ENCODE results near the gene NBEAL2.

The NBEAL2 gene

DNA sequence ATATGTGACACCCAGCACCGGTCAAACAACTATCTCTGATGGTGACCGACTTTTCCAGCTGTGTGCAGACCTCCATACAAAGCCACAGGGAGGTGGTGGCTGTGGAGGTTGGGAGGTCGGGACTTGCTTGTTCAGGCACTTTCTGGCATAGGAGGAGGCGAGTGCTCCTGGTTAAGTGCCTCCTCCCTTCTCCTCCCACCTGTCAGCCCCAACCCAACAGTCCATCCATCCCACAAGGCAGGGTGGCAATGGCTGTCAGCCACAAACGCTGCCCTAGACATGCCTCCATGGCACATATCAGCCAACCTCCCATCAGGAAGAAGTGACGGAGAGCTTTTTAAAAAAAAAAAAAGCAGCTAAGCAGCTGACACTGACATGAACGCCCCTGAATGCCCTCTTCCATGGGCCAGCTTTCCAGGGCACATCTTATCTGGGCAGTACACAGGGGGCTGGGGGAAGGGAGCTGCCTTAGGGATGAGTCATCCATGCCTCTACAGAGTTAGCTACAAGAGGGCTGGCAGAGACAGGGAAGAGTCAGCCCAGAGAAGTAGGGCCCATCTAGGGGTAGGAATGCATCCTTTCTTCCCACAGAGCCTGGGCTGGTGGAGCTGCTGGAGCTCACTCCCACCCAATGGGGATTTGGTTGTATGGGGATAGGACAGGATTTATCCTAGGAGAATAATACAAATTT lies 44.2 kb upstream of the NBEAL2 start (continued):
- TF ChIP-seq ZNF16 (tag by site-specific recombination; IDR thresholded peaks at IDR 0.05; ENCODE audit: low read depth) (no peak), ZNF184 (tag by site-specific recombination; IDR thresholded peaks at IDR 0.05) (no peak), ZNF302 (tag by site-specific recombination; IDR thresholded peaks at IDR 0.05; ENCODE audit: low read depth) (no peak), ZNF239 (tag by site-specific recombination; IDR thresholded peaks at IDR 0.05) (no peak), MEIS1 (CRISPR knock-in tag; IDR thresholded peaks at IDR 0.05; ENCODE audit: borderline replicate concordance) (no peak), ZNF423 (tag by site-specific recombination; IDR thresholded peaks at IDR 0.05) (no peak), ZNF292 (tag by site-specific recombination; IDR thresholded peaks at IDR 0.05; ENCODE audit: borderline replicate concordance, low read depth) (no peak), ZBTB8A (tag by site-specific recombination; IDR thresholded peaks at IDR 0.05) (peak; percentile 48; the same call in 1 of the 2 replicates), ZNF394 (tag by site-specific recombination; IDR thresholded peaks at IDR 0.05; ENCODE audit: borderline replicate concordance) (no peak), ZNF404 (tag by site-specific recombination; IDR thresholded peaks at IDR 0.05) (no peak), ZEB2 (tag by site-specific recombination; IDR thresholded peaks at IDR 0.05) (peak; percentile 44; the same call in 1 of the 2 replicates), GFI1B (tag by site-specific recombination; IDR thresholded peaks at IDR 0.05) (no peak), ZBTB17 (tag by site-specific recombination; IDR thresholded peaks at IDR 0.05) (peak; percentile 64; the same call in 1 of the 2 replicates)
- TF ChIP-seq, protein P1, sequence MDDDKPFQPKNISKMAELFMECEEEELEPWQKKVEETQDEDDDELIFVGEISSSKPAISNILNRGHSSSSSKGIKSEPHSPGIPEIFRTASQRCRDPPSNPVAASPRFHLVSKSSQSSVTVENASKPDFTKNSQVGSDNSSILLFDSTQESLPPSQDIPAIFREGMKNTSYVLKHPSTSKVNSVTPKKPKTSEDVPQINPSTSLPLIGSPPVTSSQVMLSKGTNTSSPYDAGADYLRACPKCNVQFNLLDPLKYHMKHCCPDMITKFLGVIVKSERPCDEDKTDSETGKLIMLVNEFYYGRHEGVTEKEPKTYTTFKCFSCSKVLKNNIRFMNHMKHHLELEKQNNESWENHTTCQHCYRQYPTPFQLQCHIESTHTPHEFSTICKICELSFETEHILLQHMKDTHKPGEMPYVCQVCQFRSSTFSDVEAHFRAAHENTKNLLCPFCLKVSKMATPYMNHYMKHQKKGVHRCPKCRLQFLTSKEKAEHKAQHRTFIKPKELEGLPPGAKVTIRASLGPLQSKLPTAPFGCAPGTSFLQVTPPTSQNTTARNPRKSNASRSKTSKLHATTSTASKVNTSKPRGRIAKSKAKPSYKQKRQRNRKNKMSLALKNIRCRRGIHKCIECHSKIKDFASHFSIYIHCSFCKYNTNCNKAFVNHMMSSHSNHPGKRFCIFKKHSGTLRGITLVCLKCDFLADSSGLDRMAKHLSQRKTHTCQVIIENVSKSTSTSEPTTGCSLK (tag by site-specific recombination; IDR thresholded peaks at IDR 0.05), result no peak
- TF ChIP-seq, protein P2, sequence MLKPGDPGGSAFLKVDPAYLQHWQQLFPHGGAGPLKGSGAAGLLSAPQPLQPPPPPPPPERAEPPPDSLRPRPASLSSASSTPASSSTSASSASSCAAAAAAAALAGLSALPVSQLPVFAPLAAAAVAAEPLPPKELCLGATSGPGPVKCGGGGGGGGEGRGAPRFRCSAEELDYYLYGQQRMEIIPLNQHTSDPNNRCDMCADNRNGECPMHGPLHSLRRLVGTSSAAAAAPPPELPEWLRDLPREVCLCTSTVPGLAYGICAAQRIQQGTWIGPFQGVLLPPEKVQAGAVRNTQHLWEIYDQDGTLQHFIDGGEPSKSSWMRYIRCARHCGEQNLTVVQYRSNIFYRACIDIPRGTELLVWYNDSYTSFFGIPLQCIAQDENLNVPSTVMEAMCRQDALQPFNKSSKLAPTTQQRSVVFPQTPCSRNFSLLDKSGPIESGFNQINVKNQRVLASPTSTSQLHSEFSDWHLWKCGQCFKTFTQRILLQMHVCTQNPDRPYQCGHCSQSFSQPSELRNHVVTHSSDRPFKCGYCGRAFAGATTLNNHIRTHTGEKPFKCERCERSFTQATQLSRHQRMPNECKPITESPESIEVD (tag by site-specific recombination; IDR thresholded peaks at IDR 0.05), result no peak
- TF ChIP-seq, protein P3, sequence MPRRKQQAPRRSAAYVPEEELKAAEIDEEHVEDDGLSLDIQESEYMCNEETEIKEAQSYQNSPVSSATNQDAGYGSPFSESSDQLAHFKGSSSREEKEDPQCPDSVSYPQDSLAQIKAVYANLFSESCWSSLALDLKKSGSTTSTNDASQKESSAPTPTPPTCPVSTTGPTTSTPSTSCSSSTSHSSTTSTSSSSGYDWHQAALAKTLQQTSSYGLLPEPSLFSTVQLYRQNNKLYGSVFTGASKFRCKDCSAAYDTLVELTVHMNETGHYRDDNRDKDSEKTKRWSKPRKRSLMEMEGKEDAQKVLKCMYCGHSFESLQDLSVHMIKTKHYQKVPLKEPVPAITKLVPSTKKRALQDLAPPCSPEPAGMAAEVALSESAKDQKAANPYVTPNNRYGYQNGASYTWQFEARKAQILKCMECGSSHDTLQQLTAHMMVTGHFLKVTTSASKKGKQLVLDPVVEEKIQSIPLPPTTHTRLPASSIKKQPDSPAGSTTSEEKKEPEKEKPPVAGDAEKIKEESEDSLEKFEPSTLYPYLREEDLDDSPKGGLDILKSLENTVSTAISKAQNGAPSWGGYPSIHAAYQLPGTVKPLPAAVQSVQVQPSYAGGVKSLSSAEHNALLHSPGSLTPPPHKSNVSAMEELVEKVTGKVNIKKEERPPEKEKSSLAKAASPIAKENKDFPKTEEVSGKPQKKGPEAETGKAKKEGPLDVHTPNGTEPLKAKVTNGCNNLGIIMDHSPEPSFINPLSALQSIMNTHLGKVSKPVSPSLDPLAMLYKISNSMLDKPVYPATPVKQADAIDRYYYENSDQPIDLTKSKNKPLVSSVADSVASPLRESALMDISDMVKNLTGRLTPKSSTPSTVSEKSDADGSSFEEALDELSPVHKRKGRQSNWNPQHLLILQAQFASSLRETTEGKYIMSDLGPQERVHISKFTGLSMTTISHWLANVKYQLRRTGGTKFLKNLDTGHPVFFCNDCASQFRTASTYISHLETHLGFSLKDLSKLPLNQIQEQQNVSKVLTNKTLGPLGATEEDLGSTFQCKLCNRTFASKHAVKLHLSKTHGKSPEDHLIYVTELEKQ (tag by site-specific recombination; IDR thresholded peaks at IDR 0.05; ENCODE audit: borderline replicate concordance), result no peak
- TF ChIP-seq, protein P4, sequence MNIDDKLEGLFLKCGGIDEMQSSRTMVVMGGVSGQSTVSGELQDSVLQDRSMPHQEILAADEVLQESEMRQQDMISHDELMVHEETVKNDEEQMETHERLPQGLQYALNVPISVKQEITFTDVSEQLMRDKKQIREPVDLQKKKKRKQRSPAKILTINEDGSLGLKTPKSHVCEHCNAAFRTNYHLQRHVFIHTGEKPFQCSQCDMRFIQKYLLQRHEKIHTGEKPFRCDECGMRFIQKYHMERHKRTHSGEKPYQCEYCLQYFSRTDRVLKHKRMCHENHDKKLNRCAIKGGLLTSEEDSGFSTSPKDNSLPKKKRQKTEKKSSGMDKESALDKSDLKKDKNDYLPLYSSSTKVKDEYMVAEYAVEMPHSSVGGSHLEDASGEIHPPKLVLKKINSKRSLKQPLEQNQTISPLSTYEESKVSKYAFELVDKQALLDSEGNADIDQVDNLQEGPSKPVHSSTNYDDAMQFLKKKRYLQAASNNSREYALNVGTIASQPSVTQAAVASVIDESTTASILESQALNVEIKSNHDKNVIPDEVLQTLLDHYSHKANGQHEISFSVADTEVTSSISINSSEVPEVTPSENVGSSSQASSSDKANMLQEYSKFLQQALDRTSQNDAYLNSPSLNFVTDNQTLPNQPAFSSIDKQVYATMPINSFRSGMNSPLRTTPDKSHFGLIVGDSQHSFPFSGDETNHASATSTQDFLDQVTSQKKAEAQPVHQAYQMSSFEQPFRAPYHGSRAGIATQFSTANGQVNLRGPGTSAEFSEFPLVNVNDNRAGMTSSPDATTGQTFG (tag by site-specific recombination; IDR thresholded peaks at IDR 0.05; ENCODE audit: borderline replicate concordance), result no peak
- TF ChIP-seq, protein P5, sequence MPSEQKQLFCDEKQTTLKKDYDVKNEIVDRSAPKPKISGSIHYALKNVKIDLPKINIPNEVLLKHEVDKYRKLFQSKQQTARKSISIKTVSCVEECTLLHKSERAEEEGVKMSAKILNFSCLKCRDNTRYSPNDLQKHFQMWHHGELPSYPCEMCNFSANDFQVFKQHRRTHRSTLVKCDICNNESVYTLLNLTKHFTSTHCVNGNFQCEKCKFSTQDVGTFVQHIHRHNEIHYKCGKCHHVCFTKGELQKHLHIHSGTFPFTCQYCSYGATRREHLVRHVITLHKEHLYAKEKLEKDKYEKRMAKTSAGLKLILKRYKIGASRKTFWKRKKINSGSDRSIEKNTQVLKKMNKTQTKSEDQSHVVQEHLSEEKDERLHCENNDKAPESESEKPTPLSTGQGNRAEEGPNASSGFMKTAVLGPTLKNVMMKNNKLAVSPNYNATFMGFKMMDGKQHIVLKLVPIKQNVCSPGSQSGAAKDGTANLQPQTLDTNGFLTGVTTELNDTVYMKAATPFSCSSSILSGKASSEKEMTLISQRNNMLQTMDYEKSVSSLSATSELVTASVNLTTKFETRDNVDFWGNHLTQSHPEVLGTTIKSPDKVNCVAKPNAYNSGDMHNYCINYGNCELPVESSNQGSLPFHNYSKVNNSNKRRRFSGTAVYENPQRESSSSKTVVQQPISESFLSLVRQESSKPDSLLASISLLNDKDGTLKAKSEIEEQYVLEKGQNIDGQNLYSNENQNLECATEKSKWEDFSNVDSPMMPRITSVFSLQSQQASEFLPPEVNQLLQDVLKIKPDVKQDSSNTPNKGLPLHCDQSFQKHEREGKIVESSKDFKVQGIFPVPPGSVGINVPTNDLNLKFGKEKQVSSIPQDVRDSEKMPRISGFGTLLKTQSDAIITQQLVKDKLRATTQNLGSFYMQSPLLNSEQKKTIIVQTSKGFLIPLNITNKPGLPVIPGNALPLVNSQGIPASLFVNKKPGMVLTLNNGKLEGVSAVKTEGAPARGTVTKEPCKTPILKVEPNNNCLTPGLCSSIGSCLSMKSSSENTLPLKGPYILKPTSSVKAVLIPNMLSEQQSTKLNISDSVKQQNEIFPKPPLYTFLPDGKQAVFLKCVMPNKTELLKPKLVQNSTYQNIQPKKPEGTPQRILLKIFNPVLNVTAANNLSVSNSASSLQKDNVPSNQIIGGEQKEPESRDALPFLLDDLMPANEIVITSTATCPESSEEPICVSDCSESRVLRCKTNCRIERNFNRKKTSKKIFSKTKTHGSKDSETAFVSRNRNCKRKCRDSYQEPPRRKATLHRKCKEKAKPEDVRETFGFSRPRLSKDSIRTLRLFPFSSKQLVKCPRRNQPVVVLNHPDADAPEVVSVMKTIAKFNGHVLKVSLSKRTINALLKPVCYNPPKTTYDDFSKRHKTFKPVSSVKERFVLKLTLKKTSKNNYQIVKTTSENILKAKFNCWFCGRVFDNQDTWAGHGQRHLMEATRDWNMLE (tag by site-specific recombination; conservative IDR thresholded peaks at IDR 0.05; ENCODE audit: low read depth), result no peak
- TF ChIP-seq, protein P6, sequence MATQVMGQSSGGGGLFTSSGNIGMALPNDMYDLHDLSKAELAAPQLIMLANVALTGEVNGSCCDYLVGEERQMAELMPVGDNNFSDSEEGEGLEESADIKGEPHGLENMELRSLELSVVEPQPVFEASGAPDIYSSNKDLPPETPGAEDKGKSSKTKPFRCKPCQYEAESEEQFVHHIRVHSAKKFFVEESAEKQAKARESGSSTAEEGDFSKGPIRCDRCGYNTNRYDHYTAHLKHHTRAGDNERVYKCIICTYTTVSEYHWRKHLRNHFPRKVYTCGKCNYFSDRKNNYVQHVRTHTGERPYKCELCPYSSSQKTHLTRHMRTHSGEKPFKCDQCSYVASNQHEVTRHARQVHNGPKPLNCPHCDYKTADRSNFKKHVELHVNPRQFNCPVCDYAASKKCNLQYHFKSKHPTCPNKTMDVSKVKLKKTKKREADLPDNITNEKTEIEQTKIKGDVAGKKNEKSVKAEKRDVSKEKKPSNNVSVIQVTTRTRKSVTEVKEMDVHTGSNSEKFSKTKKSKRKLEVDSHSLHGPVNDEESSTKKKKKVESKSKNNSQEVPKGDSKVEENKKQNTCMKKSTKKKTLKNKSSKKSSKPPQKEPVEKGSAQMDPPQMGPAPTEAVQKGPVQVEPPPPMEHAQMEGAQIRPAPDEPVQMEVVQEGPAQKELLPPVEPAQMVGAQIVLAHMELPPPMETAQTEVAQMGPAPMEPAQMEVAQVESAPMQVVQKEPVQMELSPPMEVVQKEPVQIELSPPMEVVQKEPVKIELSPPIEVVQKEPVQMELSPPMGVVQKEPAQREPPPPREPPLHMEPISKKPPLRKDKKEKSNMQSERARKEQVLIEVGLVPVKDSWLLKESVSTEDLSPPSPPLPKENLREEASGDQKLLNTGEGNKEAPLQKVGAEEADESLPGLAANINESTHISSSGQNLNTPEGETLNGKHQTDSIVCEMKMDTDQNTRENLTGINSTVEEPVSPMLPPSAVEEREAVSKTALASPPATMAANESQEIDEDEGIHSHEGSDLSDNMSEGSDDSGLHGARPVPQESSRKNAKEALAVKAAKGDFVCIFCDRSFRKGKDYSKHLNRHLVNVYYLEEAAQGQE (tag by site-specific recombination; IDR thresholded peaks at IDR 0.05), result no peak

All from HEK293 (cell line).